HG03066 (cell line): Measurements from ENCODE around the gene IRF2BPL.

ENCODE experiments used
- ATAC-seq: cut with Tn5 transposase; IDR thresholded peaks from one replicate; pipeline ENCODE4 v1.9.1; 2021; ENCODE audit warnings: low read depth; ENCODE audit not compliant: unreplicated experiment

Gene IRF2BPL

DNA sequence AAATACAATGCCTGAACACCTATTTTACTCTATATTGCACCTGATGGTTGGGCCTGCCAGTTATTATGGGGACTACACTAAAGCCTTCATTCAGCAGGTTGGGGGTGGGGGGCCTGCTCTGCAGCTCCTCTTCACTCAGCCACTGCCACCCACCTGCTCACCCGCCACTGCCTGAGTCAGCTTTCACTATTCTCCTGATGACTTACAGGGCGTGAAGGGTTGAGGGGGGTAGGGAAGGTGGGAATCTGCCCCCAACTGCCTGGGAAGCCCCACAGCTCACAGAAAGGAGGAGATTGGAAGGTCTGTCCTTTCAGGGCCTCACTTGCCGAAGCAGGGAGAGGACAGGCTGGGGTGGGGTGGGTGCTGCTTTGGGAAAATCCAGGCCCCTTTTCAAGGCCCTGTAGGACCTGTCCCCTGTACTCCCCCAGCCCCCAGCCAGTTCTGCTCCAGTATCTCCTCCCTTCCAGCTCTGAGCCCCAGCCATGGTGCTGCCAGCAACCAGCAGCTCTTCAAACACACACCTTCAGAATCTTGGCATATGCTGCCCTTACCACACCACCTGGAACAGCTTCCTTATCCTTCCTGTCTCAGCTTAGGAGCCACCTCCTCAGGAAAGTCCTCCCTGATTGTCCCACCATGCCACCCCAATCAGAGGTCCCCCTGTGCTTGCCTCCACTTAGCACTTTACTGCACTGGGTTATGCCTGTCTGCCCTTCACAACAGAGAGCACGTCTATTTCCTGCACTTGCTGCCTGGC lies 33.1 kb downstream of the IRF2BPL start:
- no peak for ATAC-seq

GRCh38 chr14:76993752-76994151 lies 34.8 kb downstream of the IRF2BPL start:
- no peak for ATAC-seq

GRCh38 chr14:76990084-76990483 lies 38.4 kb downstream of the IRF2BPL start:
- ATAC-seq: no peak

GRCh38 chr14:76987956-76988520 lies 40.5 kb downstream of the IRF2BPL start:
- no peak for ATAC-seq

DNA sequence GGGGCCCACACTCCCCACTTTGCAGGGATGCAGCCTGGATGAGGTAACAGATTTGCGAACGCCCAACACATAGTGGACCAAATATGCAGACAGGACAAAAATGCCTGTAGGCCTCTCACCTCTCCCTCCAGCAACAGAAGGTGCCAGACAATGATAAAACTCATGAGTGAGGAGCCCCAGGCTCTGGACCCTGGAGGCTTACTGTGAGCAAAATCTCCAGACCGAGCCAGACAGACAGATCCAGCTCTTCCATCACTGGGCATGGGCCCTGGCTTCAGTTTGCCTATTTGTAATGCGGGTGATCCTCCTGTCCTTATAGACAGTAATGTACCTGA lies 42.3 kb downstream of the IRF2BPL start:
- no peak for ATAC-seq

- ATAC-seq: no peak
These were observed 42.8 kb downstream of the IRF2BPL start for GRCh38 chr14:76985540-76986230.

GRCh38 chr14:76984787-76985375 lies 43.6 kb downstream of the IRF2BPL start:
- ATAC-seq: no peak

GRCh38 chr14:76984297-76984696 lies 44.2 kb downstream of the IRF2BPL start:
- no peak for ATAC-seq

DNA sequence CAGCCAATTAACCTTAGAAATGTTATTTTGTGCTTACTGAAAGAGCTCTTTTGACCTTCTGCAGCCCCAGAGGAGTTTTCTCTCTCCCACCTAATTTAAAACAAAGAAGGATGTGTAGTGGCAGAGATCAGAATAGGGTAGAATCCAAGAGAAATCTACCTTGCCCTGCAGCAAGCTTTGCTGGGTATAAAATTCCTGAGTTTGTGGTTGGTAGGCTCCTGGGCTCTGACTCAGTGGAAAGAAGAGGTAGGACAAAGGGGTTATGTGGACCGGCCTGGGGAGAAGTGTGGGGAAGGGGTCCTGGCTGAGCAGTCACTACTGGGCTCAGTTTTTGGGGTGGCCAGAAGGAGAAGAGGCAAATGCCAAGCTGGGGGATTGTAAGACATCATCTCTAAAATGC lies 46.8 kb downstream of the IRF2BPL start:
- ATAC-seq: no peak

DNA sequence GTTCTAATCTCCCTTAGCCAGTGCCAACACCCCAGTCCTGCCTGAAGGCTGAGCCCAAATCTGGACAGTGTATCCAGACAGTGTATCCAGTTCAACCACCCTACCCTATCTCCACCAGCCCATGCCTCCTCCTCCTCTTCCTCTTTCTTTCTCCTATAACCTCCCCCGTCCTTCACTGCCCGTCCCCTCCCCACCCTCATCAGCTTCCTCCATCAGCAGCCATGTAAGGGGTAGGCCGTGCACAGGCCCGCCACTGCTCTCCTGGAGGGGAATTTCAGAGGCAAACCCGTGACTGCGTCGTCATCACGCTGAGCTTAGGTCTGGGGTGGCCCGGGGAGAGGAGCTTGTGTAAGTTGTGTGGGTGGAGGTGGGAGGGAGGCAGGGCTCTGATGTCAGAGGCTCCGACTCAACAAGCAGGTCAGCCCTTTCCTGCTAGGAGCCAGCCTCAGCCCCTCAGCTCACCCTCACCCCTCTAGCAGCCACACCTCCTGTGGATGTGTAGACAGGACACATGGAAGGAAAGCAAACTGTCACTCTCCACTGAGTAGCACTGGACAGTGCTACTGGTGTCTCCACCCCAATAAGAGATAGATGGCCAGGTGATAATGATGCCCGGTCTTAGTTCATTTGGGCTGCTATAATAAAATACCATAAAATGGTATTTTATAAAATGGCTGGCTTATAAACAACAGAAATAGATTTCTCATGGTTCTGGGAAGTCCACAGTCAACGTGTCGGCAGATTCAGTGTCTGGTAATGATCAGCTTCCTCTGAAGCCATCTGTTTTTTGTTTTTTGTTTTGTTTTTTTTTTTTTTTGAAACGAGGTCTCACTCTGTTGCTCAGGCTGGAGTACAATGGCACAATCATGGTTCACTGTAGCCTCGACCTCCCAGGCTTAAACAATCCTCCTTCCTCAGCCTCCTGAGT lies 50.5 kb downstream of the IRF2BPL start:
- peak; percentile 90 for ATAC-seq

DNA sequence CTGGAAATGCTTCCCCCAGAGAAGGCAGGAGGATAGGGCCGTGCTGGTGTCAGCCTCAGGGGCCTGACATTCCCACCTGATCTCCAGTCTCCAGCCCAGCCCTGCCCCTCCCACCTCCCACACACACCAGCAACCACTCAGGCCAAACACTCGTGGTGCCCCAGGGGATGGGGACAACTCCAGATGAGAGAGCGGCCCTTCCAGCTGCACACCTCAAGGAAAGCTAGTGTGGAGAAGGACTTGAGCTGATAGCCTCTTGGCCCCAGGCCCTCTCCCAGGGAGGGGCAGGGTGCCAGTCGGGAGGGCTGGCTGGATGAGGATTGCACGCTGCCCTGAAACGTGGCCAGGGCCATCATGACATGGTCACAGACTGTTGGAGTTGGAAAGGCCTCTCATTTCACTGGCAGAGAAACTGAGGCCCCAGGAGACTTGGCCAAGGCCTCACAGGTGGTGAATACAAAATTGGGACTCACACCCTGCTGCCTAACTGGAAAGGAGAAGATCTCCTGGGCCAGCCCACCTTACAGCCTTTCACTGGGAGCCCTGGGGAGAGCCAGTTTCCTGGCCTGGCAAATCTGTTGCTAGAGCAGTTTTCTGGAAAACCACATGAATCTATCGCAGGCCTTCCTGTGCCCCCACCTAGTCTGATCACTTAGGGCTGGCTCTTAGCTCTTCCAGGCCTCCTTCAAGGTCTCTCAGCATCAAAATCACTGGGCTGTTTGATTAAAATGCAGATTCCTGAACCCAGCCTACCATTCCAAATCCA lies 52.1 kb downstream of the IRF2BPL start:
- no peak for ATAC-seq

GRCh38 chr14:76975812-76976211 lies 52.7 kb downstream of the IRF2BPL start:
- ATAC-seq: no peak

- no peak for ATAC-seq
These were observed 53.5 kb downstream of the IRF2BPL start for GRCh38 chr14:76975051-76975450.
